Right cardiac atrium (tissue), 5 donors: ENCODE data around the gene XPNPEP1. TPM values are rescaled to one million over a fixed set of nuclear protein-coding genes. Genes with fewer than 3 reads are reported as not detected.
A peak's percentile ranks its signal among the peaks of the same experiment; 100 is the strongest.

ENCODE experiments used
- ATAC-seq, 2 donors: fragments of 200-7000 bp; cut with Tn5 transposase; one replicate each; pipeline versions ENCODE4 v1.8.0 to v1.9.1; 2020; ENCODE audit warnings: moderate library complexity in 2 of 2, mild to moderate bottlenecking in 1 of 2
- DNase-seq, 3 donors: peaks; one replicate each; pipeline ENCODE4 v3.0.0-alpha.2; 2020
- H3K27ac ChIP-seq: one replicate; pipeline ENCODE4 v1.5.1; 2013; ENCODE audit warnings: mild to moderate bottlenecking, low read length, control low read depth, moderate library complexity
- H3K27me3 ChIP-seq: one replicate; pipeline ENCODE4 v1.6.1; 2013; ENCODE audit not compliant: control insufficient read depth, insufficient read depth
- H3K4me1 ChIP-seq: one replicate; pipeline ENCODE4 v1.6.1; 2013; ENCODE audit warnings: low read length; ENCODE audit not compliant: control insufficient read depth, insufficient read depth
- H3K4me3 ChIP-seq: one replicate; pipeline ENCODE4 v1.5.1; 2013; ENCODE audit warnings: low read length, control low read depth
- H3K9me3 ChIP-seq: one replicate; pipeline ENCODE4 v1.6.1; 2013; ENCODE audit warnings: low read length; ENCODE audit not compliant: control insufficient read depth
- WGBS: extraction: QIAGEN DNeasy Blood & Tissue Kit; methylation state at CpG from one replicate; pipeline ENCODE4 v1.1.7; 2013; 5-methylcytosine and 5-hydroxymethylcytosine counted together
- intact Hi-C, 4 donors: fragments of 100-400 bp; cut with DNase I; formaldehyde crosslinking; loops; one replicate each; pipeline versions ENCODE4 v1.11.0 to v1.14.0; 2022 to 2023
- long read RNA-seq, 4 donors: library from polyadenylated mRNA; unstranded; transcript quantifications; one replicate each; pipeline ENCODE4 v2.0.0, GENCODE V29; 2020 to 2021
- polyA plus RNA-seq: library from polyadenylated mRNA; stranded (reverse); fragments of 200-250 nt; gene quantifications from one replicate; pipeline ENCODE4 v1.2.3, GENCODE V29; 2013
- total RNA-seq, 4 donors: library from RNA; stranded (reverse); fragmentation: NEBNext Ultra II Directional; extraction: Animal tissue kit (Norgen Biotek cat#: 25700); gene quantifications; one replicate each; pipeline ENCODE4 v1.2.1, GENCODE V29; 2021
- donor health status: healthy with polysubstance abuse.
- donor health status: DM: no; HTN: yes; CAD: no.
- donor health status: DM: no; HTN: no; CAD: no.
- donor health status: DM: no; HTN: yes; CAD: no; lungs with severe emphysema.
- donor health status: DM: yes; HTN: yes; CAD: no.

The XPNPEP1 gene
- total RNA-seq (10 to 100 TPM; 36.9 to 47.4 (median 39.1) TPM), polyA plus RNA-seq (20.7 TPM)
- long read RNA-seq, donor 1, transcript XPNPEP1-201 (20 exons, 2,467 nt), result minor isoform, 8 of 102 reads
- long read RNA-seq, donor 1, transcript XPNPEP1-218 (21 exons, 2,539 nt), result major isoform, 70 of 102 reads
- long read RNA-seq, donor 1, partial matches to known transcripts, result 6 of 102 reads
- long read RNA-seq, donor 1, other reads (novel, unspliced or antisense), result 18 of 102 reads
- long read RNA-seq, donor 2, transcript XPNPEP1-218 (21 exons, 2,539 nt), result major isoform, 33 of 46 reads
- long read RNA-seq, donor 2, partial matches to known transcripts, result 3 of 46 reads
- long read RNA-seq, donor 2, other reads (novel, unspliced or antisense), result 8 of 46 reads
- long read RNA-seq, donor 3, transcript XPNPEP1-201 (20 exons, 2,467 nt), result minor isoform, 19 of 265 reads
- long read RNA-seq, donor 3, transcript XPNPEP1-218 (21 exons, 2,539 nt), result major isoform, 178 of 265 reads
- long read RNA-seq, donor 3, partial matches to known transcripts, result 17 of 265 reads
- long read RNA-seq, donor 3, other reads (novel, unspliced or antisense), result 51 of 265 reads
- long read RNA-seq, donor 4, transcript XPNPEP1-218 (21 exons, 2,539 nt), result major isoform, 36 of 53 reads
- long read RNA-seq, donor 4, partial matches to known transcripts, result 3 of 53 reads
- long read RNA-seq, donor 4, other reads (novel, unspliced or antisense), result 10 of 53 reads

DNA sequence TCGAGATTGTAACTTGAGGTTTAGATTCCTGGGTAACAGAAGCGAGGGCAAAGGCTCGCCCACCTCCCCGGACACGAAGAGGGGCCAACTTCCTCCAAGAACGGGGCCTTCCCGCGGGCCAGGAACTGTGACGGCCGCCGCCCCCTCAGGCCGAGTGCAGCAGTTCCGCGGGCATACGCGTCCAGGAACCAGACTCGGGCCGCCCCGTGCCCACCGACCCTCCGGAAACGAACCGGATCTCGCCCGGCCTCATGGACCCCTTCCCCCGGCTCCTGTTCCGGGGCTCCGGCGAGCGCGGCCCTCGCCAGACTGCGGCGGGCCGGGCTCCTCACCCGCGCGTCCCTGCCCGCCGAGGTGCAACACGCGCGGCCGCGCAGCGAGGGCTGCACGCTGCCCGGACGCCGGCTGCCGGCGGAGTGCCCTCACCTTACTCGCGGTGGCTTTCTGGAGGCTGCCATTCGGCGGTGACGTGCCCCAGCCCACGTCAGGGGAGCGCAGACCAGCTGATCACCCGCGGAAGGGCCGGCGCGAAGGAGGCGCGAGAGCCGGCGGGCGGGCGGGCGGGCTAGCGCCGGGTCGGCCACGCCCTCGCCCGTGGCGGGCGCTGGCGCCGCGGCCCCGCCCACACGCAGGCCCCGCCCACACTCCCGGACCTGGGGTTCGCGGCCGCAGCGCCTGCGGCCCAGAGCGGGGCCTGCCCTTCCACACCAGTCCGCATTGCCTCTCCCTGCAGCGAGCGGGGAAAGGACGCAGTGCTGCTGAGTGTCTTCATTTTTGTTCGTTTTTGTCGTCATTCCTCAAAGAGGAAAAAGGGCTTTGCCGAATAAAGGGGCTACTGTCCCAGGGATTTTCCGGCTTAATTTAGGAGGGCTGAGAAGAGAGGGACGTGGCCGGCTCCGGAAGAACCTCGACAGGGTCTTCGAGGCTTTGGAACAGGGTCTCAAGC lies at the start of gene XPNPEP1:
XPNPEP1 (minus strand) TSS at position 536 of the 946 bp plus-strand sequence; CDS start at position 458, 78 bp downstream.
- intact Hi-C loops, result loop anchor here in 1 of 4 donors (10.0 kb wide), 1 partner anchor 82 kb away; the partner anchor contains the start of gene ADD3
- H3K4me1 ChIP-seq, result peaks cover 7% of the 10 kb centered on the region
- ATAC-seq (peak; percentile 97 to 98), DNase-seq (peak; percentile 92 to 96 (median 96))
- WGBS, result 2% methylated on average over 105 of the region's 105 CpGs
- H3K9me3 ChIP-seq, result no peaks in the 10 kb centered on the region
- H3K4me3 ChIP-seq, result peak within 1 kb of the TSS; percentile 73
- no peaks in the 10 kb centered on the region for H3K27me3 ChIP-seq
- H3K27ac ChIP-seq, result peak within 1 kb of the TSS; percentile 71

DNA sequence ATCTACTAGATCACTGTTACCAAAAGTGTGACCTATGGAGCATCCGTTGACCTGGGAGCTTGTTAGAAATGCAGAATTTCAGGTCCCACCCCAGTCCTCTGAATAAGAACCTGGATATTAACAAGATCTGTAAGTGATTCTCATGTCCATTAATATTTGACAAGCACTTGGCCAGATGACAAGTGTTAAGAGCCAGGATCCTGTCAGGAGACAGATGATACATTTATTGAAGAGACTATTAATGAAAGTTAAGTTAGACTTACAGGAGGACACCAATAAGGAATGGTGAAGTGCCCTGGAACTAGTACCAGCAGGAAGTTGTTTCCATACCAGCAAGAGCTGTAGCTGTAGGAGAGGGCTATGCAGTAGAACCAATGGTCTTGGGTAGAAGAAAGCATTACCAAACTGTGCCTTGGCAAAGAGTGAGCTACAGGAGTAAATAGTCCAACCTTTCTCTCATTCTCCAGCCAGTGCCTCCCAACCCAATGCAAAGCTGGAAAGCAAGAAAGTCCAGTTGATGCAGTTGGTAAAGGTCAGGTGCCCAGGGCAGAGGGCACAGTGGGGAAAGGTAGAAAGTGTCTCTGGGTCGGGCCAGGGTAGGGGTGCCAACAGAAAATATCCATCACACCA lies 49.2 kb upstream of the XPNPEP1 start:
- 95% methylated on average over 2 of the region's 2 CpGs for WGBS
- intact Hi-C loops, result no loop called here
- no peak overlapping the region for H3K27ac ChIP-seq
- no peaks in the 10 kb centered on the region for H3K27me3 ChIP-seq
- ATAC-seq, result no peak
- H3K4me1 ChIP-seq, result peaks cover 10% of the 10 kb centered on the region
- DNase-seq, result no peak
- H3K9me3 ChIP-seq, result no peaks in the 10 kb centered on the region
- H3K4me3 ChIP-seq, result no peak overlapping the region

DNA sequence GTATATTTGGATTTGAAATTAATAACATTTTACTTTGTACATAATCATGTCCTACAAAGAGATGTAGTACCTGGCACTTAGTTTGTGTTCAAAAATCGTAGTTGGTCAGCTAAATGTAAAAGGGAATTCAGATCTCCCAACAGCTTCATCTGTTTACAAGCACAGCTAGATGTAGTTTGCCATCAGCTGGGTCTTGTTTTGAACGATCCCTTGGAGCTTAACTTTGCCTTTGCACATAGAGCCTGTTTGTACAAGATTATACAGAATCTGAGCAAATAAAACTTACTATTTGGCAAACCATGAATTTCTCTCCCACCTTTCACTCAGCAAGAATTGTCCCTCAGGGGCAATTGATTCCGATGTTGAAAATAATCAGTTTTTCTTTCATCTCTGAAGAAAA lies 48.3 kb upstream of the XPNPEP1 start:
- Histone ChIP-seq H3K27me3 (no peaks in the 10 kb centered on the region), H3K4me1 (peaks cover 15% of the 10 kb centered on the region), H3K4me3 (no peak overlapping the region), H3K9me3 (no peaks in the 10 kb centered on the region), H3K27ac (no peak overlapping the region)
- DNase-seq, result no peak
- 59% methylated on average over 3 of the region's 3 CpGs for WGBS
- intact Hi-C loops, result no loop called here
- ATAC-seq, result no peak

DNA sequence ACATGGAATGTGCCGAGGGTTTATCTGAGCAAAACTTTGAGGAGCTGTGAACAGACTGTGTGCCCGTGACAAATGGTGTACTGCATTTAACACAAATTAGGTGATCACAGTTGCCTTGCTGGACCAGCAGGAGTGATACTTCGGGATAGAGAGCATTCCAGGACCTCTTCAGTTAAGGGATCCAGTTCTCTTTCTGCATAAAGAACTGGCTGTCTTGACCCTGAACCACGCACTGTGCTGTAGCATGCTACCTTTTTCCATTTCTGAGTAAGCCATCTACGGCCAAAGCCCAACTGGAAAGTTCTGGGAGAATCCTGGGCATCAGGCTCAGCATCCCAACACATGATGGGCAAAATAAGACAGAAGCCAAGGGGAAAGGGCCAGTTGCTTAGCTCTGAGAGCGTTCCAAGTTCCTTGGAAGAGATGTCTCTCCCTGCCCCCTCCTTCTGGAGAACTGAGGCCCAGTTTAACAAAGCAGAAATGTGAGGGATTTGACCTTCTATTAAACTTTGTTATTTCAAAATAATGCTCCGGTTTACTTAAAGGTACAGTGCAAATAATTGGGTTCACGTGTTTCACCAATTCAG lies 46.5 kb upstream of the XPNPEP1 start:
- DNase-seq (no peak), ATAC-seq (no peak)
- no peak overlapping the region for H3K4me3 ChIP-seq
- WGBS, result 58% methylated on average over 8 of the region's 8 CpGs
- no peaks in the 10 kb centered on the region for H3K9me3 ChIP-seq
- H3K4me1 ChIP-seq, result peaks cover 15% of the 10 kb centered on the region
- peak overlapping the region; percentile 70 for H3K27ac ChIP-seq
- H3K27me3 ChIP-seq, result no peaks in the 10 kb centered on the region
- intact Hi-C loops, result no loop called here

DNA sequence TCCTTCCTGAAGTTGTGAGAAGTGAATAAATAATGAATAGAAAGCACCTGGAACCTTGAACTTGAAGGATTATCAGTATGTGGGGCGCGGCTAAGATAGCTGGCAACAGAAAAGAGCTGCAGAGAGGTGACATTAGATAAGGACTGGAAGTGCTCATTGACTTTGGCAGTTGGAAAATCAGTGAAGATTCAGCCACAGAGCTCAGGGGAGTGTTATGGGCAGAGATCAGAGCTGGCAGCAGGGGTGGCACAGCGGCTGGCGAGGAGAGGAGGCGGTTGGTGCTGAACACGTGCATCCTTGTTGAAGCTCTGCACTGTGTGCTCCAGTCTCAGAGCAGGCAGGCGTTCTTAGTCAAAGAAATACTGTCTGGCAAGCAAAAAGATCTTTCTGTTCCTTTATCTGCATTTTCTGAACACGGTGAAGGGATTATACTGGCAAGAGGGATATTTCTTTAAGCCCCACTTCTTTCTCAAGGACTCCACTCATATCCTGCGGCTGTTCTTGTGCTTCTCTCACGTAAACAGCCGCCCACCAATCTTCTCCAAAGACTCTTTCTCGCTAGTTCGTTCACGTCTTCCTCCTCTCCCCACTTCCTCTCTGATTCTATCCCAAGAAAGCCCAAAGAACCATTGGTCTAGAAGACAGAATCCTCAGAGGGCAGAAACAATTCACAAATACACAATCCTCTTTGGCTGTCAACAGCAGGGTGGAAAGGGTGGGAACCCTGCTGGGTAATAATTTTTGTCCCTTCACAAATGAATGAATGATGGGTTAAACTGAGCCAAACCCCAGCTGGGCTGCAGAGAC lies 45.8 kb upstream of the XPNPEP1 start:
- intact Hi-C loops, result no loop called here
- H3K27ac ChIP-seq, result peak overlapping the region; percentile 70

DNA sequence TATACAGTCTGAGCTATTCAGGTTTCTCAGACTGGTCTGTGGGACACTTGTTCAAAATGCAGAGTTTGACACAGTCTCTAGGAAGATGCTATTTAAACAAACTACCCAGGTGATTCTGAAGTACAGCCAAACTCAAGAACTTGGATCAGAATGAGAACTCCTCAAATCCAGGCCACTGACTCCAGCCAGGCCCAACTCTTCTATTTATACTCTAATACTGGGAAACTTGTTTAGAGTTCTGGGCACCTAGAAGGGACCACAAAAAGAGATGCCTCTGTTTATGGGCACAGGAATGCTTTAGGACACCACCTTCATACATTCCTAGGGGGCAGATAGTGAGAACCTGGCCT lies 44.4 kb upstream of the XPNPEP1 start:
- H3K27me3 ChIP-seq, result no peaks in the 10 kb centered on the region
- no peak overlapping the region for H3K4me3 ChIP-seq
- DNase-seq, result no peak
- H3K9me3 ChIP-seq, result no peaks in the 10 kb centered on the region
- intact Hi-C loops, result no loop called here
- no peak for ATAC-seq
- peak overlapping the region; percentile 39 for H3K27ac ChIP-seq
- H3K4me1 ChIP-seq, result peaks cover 15% of the 10 kb centered on the region

More for the DNA sequence above, 45.8 kb upstream of the XPNPEP1 start:
- DNase-seq, result peak in 2 of 3 donors; percentile 57 to 62
- WGBS, result 55% methylated on average over 14 of the region's 14 CpGs
- Histone ChIP-seq H3K27me3 (no peaks in the 10 kb centered on the region), H3K4me3 (no peak overlapping the region), H3K9me3 (no peaks in the 10 kb centered on the region), H3K4me1 (peaks cover 15% of the 10 kb centered on the region)
- peak; percentile 37 to 78 for ATAC-seq

DNA sequence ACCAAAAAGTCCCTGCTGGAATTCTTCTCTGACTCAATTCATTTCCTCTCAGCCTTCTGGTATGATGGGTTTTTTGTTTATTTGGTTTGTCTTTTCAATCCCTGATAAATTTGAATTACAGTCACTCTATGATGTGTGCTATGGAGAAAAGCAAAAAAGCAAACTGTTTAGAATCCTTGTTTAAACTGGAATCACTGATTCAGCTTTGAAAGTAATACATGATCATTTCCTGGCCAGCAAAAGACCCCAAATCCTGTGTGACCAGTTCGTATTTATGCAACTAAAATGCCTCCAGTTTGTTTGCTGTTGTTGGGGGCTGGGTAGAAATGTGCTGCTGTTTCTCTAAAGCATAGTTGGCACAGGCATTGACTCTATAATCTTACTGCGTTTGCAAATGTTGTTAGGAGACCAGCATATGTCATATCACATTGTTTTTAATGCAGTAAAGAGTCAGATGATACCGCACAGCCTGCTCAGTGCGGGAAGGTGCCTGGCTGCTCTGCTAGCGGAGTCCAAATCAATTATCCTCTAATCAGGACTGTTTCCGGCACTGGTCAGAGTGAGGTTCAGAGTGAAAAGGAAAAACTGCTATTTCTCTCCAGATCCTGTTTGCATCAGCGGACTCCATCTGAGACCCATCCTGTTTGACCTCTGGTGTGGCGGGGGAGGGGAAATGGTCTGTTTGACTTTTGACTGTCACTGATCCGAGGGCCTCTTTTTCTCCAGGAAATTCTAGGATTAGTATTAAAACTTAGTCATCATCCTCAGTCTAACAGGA lies 43.8 kb upstream of the XPNPEP1 start:
- intact Hi-C loops, result no loop called here
- 33% methylated on average over 9 of the region's 9 CpGs for WGBS
- peak overlapping the region; percentile 62 for H3K27ac ChIP-seq
- H3K9me3 ChIP-seq, result no peaks in the 10 kb centered on the region
- ATAC-seq (peak in 1 of 2 donors; percentile 49), DNase-seq (peak in 2 of 3 donors; percentile 19 to 64)
- H3K4me3 ChIP-seq, result no peak overlapping the region
- peaks cover 15% of the 10 kb centered on the region for H3K4me1 ChIP-seq
- no peaks in the 10 kb centered on the region for H3K27me3 ChIP-seq

DNA sequence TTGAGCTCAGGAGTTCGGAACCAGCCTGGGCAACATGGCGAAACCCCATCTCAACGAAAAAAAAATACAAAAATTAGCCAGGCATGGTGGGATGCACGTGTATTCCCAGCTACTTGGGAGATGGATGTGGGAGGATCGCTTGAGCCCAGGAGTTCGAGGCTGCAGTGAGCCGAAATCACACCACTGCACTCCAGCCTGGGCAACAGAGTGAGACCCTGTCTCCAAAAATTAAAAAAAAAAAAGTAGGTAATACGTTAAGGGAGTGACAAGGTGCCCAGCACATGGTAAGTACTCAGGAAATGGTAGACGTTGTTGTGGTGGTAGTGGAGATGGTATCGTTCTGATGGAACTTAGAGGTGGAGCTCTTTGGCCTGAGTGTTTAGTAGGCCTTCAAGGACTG lies 41.0 kb upstream of the XPNPEP1 start:
- Histone ChIP-seq H3K27me3 (no peaks in the 10 kb centered on the region), H3K4me1 (peaks cover 10% of the 10 kb centered on the region), H3K27ac (no peak overlapping the region), H3K9me3 (no peaks in the 10 kb centered on the region), H3K4me3 (no peak overlapping the region)
- intact Hi-C loops, result no loop called here
- ATAC-seq (no peak), DNase-seq (no peak)
- WGBS, result 92% methylated on average over 10 of the region's 10 CpGs

DNA sequence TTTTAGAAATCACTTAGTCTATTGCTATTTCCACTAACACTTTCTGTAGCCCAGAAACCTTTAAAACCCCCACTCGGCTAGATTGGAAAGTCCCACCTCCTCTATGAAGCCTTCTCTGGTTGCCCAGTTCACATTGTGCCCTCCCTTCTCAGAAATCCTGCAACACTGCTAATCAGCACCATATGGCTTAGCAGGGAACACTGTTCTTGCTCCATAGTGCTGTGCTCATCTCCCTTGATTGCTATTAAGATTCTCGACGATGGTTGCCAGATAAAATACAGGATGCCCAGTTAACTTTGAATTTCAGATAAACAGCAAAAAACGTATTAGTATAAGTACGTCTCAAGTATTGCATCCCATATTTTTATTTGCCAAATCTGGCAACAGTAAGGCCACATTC lies 40.1 kb upstream of the XPNPEP1 start:
- intact Hi-C loops, result no loop called here
- no peak overlapping the region for H3K27ac ChIP-seq
- no peak overlapping the region for H3K4me3 ChIP-seq
- DNase-seq (no peak), ATAC-seq (no peak)
- 70% methylated on average over 5 of the region's 5 CpGs for WGBS
- no peaks in the 10 kb centered on the region for H3K27me3 ChIP-seq
- H3K9me3 ChIP-seq, result no peaks in the 10 kb centered on the region
- H3K4me1 ChIP-seq, result peaks cover 7% of the 10 kb centered on the region
